Measurements from ENCODE around the gene DHCR7. TPM values are rescaled to one million over a fixed set of nuclear protein-coding genes. Genes with fewer than 3 reads are reported as not detected.

DHCR7 gene
- total RNA-seq, 6 experiments from 2014 or later, result 44.6 to 55.9 (median 48.9) TPM

GRCh38 chr11:71430166-71430565, 18.0 kb downstream of the DHCR7 start:
- Mint-ChIP-seq H3K27me3 (ENCODE audit: insufficient read depth) (peaks cover 12% of the 10 kb centered on the region), H3K27ac (no peak overlapping the region), H3K9me3 (no peaks in the 10 kb centered on the region), H3K4me3 (no peak overlapping the region), H3K4me1 (ENCODE audit: low read depth) (peaks cover 7% of the 10 kb centered on the region; the same call in 1 of the 2 replicates), H3K36me3 (ENCODE audit: low read depth) (no peaks in the 10 kb centered on the region)
- DNase-seq, result no peak
- TF ChIP-seq CTCF (IDR thresholded peaks at IDR 0.05), result no peak

- no peak overlapping the region for H3K27ac Mint-ChIP-seq
- no peaks in the 10 kb centered on the region for H3K9me3 Mint-ChIP-seq
- peaks cover 12% of the 10 kb centered on the region for H3K27me3 Mint-ChIP-seq (ENCODE audit: insufficient read depth)
- no peaks in the 10 kb centered on the region for H3K36me3 Mint-ChIP-seq (ENCODE audit: low read depth)
- H3K4me3 Mint-ChIP-seq, result no peak overlapping the region
- DNase-seq, result no peak
- peaks cover 7% of the 10 kb centered on the region; the same call in 1 of the 2 replicates for H3K4me1 Mint-ChIP-seq (ENCODE audit: low read depth)
- no peak for TF ChIP-seq CTCF (IDR thresholded peaks at IDR 0.05)
Measured at GRCh38 chr11:71429701-71430100, 18.5 kb downstream of the DHCR7 start.

- no peak for TF ChIP-seq CTCF (IDR thresholded peaks at IDR 0.05)
- Mint-ChIP-seq H3K27me3 (ENCODE audit: insufficient read depth) (peaks cover 12% of the 10 kb centered on the region), H3K4me3 (no peak overlapping the region), H3K9me3 (no peaks in the 10 kb centered on the region), H3K36me3 (ENCODE audit: low read depth) (no peaks in the 10 kb centered on the region), H3K4me1 (ENCODE audit: low read depth) (peaks cover 7% of the 10 kb centered on the region; the same call in 1 of the 2 replicates), H3K27ac (no peak overlapping the region)
- DNase-seq, result no peak
Measured at GRCh38 chr11:71428861-71429435, 19.2 kb downstream of the DHCR7 start.

GRCh38 chr11:71426413-71426812, 21.8 kb downstream of the DHCR7 start:
- H3K4me1 Mint-ChIP-seq (ENCODE audit: low read depth), result peaks cover 7% of the 10 kb centered on the region; the same call in 1 of the 2 replicates
- no peak overlapping the region for H3K4me3 Mint-ChIP-seq
- no peak for DNase-seq
- no peak overlapping the region for H3K27ac Mint-ChIP-seq
- H3K27me3 Mint-ChIP-seq (ENCODE audit: insufficient read depth), result peaks cover 13% of the 10 kb centered on the region
- no peaks in the 10 kb centered on the region for H3K9me3 Mint-ChIP-seq
- H3K36me3 Mint-ChIP-seq (ENCODE audit: low read depth), result no peaks in the 10 kb centered on the region
- no peak; the same call in 1 of the 2 replicates for TF ChIP-seq CTCF (IDR thresholded peaks at IDR 0.05)

- Mint-ChIP-seq H3K4me3 (no peak overlapping the region), H3K9me3 (no peaks in the 10 kb centered on the region), H3K36me3 (ENCODE audit: low read depth) (no peaks in the 10 kb centered on the region), H3K4me1 (ENCODE audit: low read depth) (peaks cover 7% of the 10 kb centered on the region; the same call in 1 of the 2 replicates), H3K27ac (no peak overlapping the region), H3K27me3 (ENCODE audit: insufficient read depth) (peaks cover 13% of the 10 kb centered on the region)
- no peak for DNase-seq
- no peak for TF ChIP-seq CTCF (IDR thresholded peaks at IDR 0.05)
Measured at GRCh38 chr11:71425860-71426259, 22.3 kb downstream of the DHCR7 start.
